Hepatocyte (in vitro differentiated cells): Measurements from ENCODE around the gene DYSF.

Experiments used
- CTCF ChIP-seq: fragments of 200-600 bp; sonication (generic); IDR thresholded peaks from 2 replicates; pipeline ENCODE4 v1.5.1; 2016; ENCODE audit warnings: antibody characterized with exemption, mild to moderate bottlenecking; ENCODE audit not compliant: poor library complexity
- EZH2 ChIP-seq: fragments of 200-600 bp; sonication (generic); IDR thresholded peaks from 2 replicates; pipeline ENCODE4 v1.6.1; 2016; ENCODE audit warnings: antibody characterized with exemption, mild to moderate bottlenecking, borderline replicate concordance
- EZH2phosphoT487 ChIP-seq: fragments of 200-600 bp; sonication (generic); IDR thresholded peaks from one replicate; pipeline ENCODE4 v1.6.1; 2018; ENCODE audit warnings: antibody characterized with exemption, mild to moderate bottlenecking, low read depth, moderate library complexity; ENCODE audit not compliant: unreplicated experiment, severe bottlenecking

GRCh38 chr2:71637168-71637567 lies 183.8 kb downstream of the DYSF start:
- TF ChIP-seq CTCF: no peak
- no peak for TF ChIP-seq EZH2phosphoT487
- no peak for TF ChIP-seq EZH2
